Measurements from ENCODE around the gene MATN3. TPM values are rescaled to one million over a fixed set of nuclear protein-coding genes. Genes with fewer than 3 reads are reported as not detected.

Gene MATN3
- total RNA-seq, 4 donors from 2014 or later, result 0.27 to 2.3 (median 0.33) TPM; not detected in 1

DNA sequence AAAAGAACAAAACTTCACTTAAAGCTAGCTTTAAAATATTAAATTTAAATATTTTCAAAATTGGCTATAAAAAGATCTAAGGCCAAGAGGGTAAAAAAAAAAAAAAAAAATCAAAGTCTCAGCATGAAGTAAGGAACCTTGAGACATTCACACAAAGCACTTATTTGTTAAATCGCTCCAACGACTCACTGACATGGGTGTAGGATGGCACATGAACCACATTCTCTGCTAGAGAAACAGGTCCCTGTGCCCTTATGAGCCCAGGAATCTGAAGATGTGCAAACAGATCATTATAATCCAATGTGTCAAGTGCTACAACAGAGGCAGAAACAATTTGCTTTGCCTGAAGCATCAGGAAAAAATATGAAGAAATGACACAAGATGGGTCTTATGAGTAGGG lies 25.2 kb upstream of the MATN3 start:
- TF ChIP-seq, protein P1, sequence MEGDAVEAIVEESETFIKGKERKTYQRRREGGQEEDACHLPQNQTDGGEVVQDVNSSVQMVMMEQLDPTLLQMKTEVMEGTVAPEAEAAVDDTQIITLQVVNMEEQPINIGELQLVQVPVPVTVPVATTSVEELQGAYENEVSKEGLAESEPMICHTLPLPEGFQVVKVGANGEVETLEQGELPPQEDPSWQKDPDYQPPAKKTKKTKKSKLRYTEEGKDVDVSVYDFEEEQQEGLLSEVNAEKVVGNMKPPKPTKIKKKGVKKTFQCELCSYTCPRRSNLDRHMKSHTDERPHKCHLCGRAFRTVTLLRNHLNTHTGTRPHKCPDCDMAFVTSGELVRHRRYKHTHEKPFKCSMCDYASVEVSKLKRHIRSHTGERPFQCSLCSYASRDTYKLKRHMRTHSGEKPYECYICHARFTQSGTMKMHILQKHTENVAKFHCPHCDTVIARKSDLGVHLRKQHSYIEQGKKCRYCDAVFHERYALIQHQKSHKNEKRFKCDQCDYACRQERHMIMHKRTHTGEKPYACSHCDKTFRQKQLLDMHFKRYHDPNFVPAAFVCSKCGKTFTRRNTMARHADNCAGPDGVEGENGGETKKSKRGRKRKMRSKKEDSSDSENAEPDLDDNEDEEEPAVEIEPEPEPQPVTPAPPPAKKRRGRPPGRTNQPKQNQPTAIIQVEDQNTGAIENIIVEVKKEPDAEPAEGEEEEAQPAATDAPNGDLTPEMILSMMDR (IDR thresholded peaks at IDR 0.05), result no peak
- no peak for TF ChIP-seq POLR2A (IDR thresholded peaks at IDR 0.05)
- 82% methylated on average over 2 of the region's 2 CpGs for WGBS, 2 donors
- intact Hi-C loops (cut with DNase I), result no loop called here
- no peak overlapping the region for H3K27ac ChIP-seq
- H3K9me3 ChIP-seq, result no peaks in the 10 kb centered on the region
- H3K4me3 ChIP-seq (replicated peaks in 1 of 3), result no peak overlapping the region
- DNase-seq, result no peak
- H3K4me1 ChIP-seq, result peaks cover 7 to 22% of the 10 kb centered on the region in 2 donors
- H3K36me3 ChIP-seq, result peaks cover 60 to 62% of the 10 kb centered on the region in 2 donors
- no peaks in the 10 kb centered on the region for H3K27me3 ChIP-seq

DNA sequence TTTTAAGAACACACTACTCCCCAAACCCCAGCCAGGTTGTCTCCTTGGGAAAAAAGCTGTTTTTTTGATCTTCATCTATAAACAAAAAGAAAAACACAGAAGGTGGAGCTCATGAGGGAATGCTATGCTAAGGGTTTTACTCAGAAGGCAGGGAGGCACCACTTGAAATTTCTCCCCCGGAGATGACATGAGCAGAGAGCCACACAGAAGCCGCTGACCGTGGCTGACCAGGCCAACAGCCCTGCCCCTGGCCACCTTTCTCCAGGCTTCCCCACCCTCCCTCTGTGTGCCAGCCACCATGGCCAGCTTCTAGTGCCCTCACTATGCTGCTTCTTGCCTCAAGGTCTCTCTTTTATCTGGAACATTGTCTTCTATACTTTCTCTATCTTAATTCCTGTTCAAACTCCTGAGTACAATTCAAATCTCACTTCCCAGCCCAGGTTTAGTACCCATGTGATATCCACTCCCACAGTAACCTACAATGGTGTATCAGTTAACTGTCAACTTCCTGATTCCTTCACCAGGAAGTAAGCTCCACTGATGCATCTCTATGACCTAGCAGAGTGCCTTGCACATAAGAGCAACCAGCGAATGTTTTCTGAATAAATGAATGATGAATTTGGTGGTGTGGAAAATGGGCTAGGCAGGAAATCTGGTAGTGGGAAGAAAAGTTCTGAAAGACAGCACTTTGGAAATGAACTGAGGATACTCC lies 23.6 kb upstream of the MATN3 start:
- intact Hi-C loops (cut with DNase I), result no loop called here
- Histone ChIP-seq H3K4me3 (replicated peaks in 1 of 3) (no peak overlapping the region), H3K36me3 (peaks cover 68 to 73% of the 10 kb centered on the region in 2 donors), H3K9me3 (no peaks in the 10 kb centered on the region), H3K27ac (peak overlapping the region in 1 of 3 donors; percentile 36), H3K27me3 (no peaks in the 10 kb centered on the region), H3K4me1 (peaks cover 0 to 17% of the 10 kb centered on the region in 2 donors)
- 58 to 71% methylated on average over 4 of the region's 4 CpGs for WGBS, 2 donors
- no peak for TF ChIP-seq POLR2A (IDR thresholded peaks at IDR 0.05)
- TF ChIP-seq, protein P1 (IDR thresholded peaks at IDR 0.05), result no peak
- peak; percentile 42 to 52 for DNase-seq

DNA sequence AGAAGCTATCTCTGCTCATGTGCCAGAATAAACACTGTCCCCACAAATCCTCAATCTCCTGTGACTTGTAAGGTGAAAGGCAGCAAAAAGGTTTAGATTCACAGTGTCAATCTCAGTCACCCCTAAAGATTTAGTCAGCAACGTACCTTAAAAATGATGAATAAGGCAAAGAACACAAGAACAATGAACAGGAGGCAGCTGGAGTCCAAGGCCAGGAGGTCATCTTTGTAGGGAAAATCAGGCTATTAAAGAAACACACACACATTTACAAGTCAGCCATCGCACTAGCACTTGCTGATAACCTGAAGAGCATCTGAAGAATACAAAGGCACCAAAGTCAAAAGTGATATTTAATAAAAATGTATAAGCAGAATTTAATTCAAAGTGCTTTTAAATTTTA lies 22.4 kb upstream of the MATN3 start:
- no peak for DNase-seq
- H3K4me3 ChIP-seq (replicated peaks in 1 of 3), result no peak overlapping the region
- WGBS, 2 donors, result 84 to 86% methylated on average over 2 of the region's 2 CpGs
- H3K4me1 ChIP-seq, result peaks cover 0 to 17% of the 10 kb centered on the region in 2 donors
- H3K9me3 ChIP-seq, result no peaks in the 10 kb centered on the region
- TF ChIP-seq, protein P1 (IDR thresholded peaks at IDR 0.05), result no peak
- no peak for TF ChIP-seq POLR2A (IDR thresholded peaks at IDR 0.05)
- no peak overlapping the region for H3K27ac ChIP-seq
- intact Hi-C loops (cut with DNase I), result no loop called here
- no peaks in the 10 kb centered on the region for H3K27me3 ChIP-seq
- peaks cover 57 to 72% of the 10 kb centered on the region in 2 donors for H3K36me3 ChIP-seq

DNA sequence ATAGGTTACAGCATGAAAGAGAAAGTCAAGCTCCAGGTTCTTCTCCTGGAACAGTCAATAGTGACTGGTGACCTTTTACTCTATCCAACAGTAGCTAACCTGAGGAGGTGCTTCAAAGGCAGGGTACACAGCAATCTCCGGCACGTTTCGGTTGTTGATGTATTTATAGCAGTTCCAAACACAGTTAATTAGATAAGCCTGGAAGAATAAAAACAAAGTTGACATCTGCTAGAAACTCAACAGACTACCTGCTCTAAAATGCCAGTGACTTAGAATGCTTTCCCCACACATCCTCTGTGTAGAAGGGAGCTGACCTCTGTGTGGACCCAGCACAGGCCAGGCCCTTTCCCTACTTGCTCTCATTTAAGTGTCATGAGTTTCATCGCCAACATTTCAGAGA lies 21.8 kb upstream of the MATN3 start:
- H3K4me3 ChIP-seq (replicated peaks in 1 of 3), result no peak overlapping the region
- H3K36me3 ChIP-seq, result peaks cover 51 to 70% of the 10 kb centered on the region in 2 donors
- TF ChIP-seq, protein P1 (IDR thresholded peaks at IDR 0.05), result no peak
- no peak for TF ChIP-seq POLR2A (IDR thresholded peaks at IDR 0.05)
- peaks cover 0 to 17% of the 10 kb centered on the region in 2 donors for H3K4me1 ChIP-seq
- intact Hi-C loops (cut with DNase I), result no loop called here
- no peaks in the 10 kb centered on the region for H3K27me3 ChIP-seq
- WGBS, 2 donors, result 88 to 91% methylated on average over 4 of the region's 4 CpGs
- H3K9me3 ChIP-seq, result no peaks in the 10 kb centered on the region
- no peak overlapping the region for H3K27ac ChIP-seq
- no peak for DNase-seq

DNA sequence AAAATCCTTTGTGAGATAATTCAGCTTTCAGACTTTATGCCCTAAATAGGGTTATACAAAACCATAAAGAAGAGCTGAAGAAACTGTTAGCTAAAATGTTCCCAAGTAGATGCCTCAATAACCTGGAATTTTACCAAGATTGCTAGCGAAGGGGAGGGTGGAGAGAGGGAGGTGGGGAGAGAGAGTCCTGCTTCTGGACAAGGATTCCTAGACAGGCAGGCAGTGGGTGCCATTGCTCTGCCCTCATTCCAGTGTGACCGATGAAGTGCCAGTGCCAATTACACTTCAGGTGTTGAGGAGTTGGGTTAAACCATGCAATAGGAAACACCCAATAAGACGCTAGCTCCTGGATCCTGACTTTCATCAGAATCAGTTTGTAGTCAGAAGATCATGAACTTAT lies 20.9 kb upstream of the MATN3 start:
- Histone ChIP-seq H3K4me1 (peaks cover 0 to 17% of the 10 kb centered on the region in 2 donors), H3K27me3 (no peaks in the 10 kb centered on the region), H3K27ac (peak overlapping the region in 1 of 3 donors; percentile 23), H3K4me3 (replicated peaks in 1 of 3) (no peak overlapping the region), H3K9me3 (no peaks in the 10 kb centered on the region), H3K36me3 (peaks cover 42 to 61% of the 10 kb centered on the region in 2 donors)
- 37 to 56% methylated on average over 3 of the region's 3 CpGs for WGBS, 2 donors
- DNase-seq, result peak; percentile 61 to 69
- intact Hi-C loops (cut with DNase I), result no loop called here
- TF ChIP-seq, protein P1 (IDR thresholded peaks at IDR 0.05), result no peak
- no peak for TF ChIP-seq POLR2A (IDR thresholded peaks at IDR 0.05)
